ENCODE measurements around the gene GTF3C2. TPM values are rescaled to one million over a fixed set of nuclear protein-coding genes. Genes with fewer than 3 reads are reported as not detected.
"Not testable (repeated sequence)": the region's sequence is repeated elsewhere in the genome, so short reads cannot be mapped to it uniquely, and the experiment has no call there.

The GTF3C2 gene
- total RNA-seq, 1 donor from 2014 or later, result 43.8 TPM

GRCh38 chr2:27303093-27304025, 53.2 kb downstream of the GTF3C2 start:
- DNase-seq (ENCODE audit: extremely low read depth, low read depth, low spot score), result no peak

GRCh38 chr2:27300606-27301005, 56.0 kb downstream of the GTF3C2 start:
- DNase-seq (ENCODE audit: extremely low read depth, low read depth, low spot score), result not testable (repeated sequence)

- no peak for DNase-seq (ENCODE audit: extremely low read depth, low read depth, low spot score)
Observed at GRCh38 chr2:27298391-27299080, 58.0 kb downstream of the GTF3C2 start.

GRCh38 chr2:27297195-27297594, 59.4 kb downstream of the GTF3C2 start:
- DNase-seq (ENCODE audit: extremely low read depth, low read depth, low spot score), result no peak

GRCh38 chr2:27296481-27296880, 60.1 kb downstream of the GTF3C2 start:
- DNase-seq (ENCODE audit: extremely low read depth, low read depth, low spot score), result no peak

- no peak for DNase-seq (ENCODE audit: extremely low read depth, low read depth, low spot score)
Observed at GRCh38 chr2:27294928-27295327, 61.6 kb downstream of the GTF3C2 start.

GRCh38 chr2:27291865-27292264, 64.7 kb downstream of the GTF3C2 start:
- no peak for DNase-seq (ENCODE audit: extremely low read depth, low read depth, low spot score)

GRCh38 chr2:27290549-27290948, 66.0 kb downstream of the GTF3C2 start:
- no peak for DNase-seq (ENCODE audit: extremely low read depth, low read depth, low spot score)

- DNase-seq (ENCODE audit: extremely low read depth, low read depth, low spot score), result peak; percentile 81
Observed at GRCh38 chr2:27288610-27289009, 68.0 kb downstream of the GTF3C2 start.

GRCh38 chr2:27285481-27285880, 71.1 kb downstream of the GTF3C2 start:
- DNase-seq (ENCODE audit: extremely low read depth, low read depth, low spot score), result no peak

GRCh38 chr2:27284996-27285395, 71.6 kb downstream of the GTF3C2 start:
- DNase-seq (ENCODE audit: extremely low read depth, low read depth, low spot score), result no peak

- no peak for DNase-seq (ENCODE audit: extremely low read depth, low read depth, low spot score)
Observed at GRCh38 chr2:27282892-27283291, 73.7 kb downstream of the GTF3C2 start.

GRCh38 chr2:27281855-27282559, 74.6 kb downstream of the GTF3C2 start, which contains the start of gene TRIM54:
Gene TRIM54 (plus strand): TSS chr2:27282429. CDS start chr2:27282732, 303 bp downstream.
- no peak for DNase-seq (ENCODE audit: extremely low read depth, low read depth, low spot score)

- no peak for DNase-seq (ENCODE audit: extremely low read depth, low read depth, low spot score)
Observed at GRCh38 chr2:27281442-27281841, 75.1 kb downstream of the GTF3C2 start.

GRCh38 chr2:27280826-27281225, 75.7 kb downstream of the GTF3C2 start:
- no peak for DNase-seq (ENCODE audit: extremely low read depth, low read depth, low spot score)

GRCh38 chr2:27278010-27278409, 78.6 kb downstream of the GTF3C2 start:
- DNase-seq (ENCODE audit: extremely low read depth, low read depth, low spot score), result no peak

Other genes starting within 250 kb of the GTF3C2 start
- gene CGREF1, start 237.6 kb downstream of the GTF3C2 start, total RNA-seq, result 0.87 and 3.4 TPM in 2 replicates
- gene ABHD1, start 232.9 kb downstream of the GTF3C2 start, total RNA-seq, result not detected in 2 replicates
- 53.2 and 66.4 TPM in 2 replicates for gene PREB, start 222.1 kb downstream of the GTF3C2 start, total RNA-seq
- gene PRR30, start 217.4 kb downstream of the GTF3C2 start, total RNA-seq, result not detected in 2 replicates
- not detected in 2 replicates for gene TCF23, start 207.8 kb downstream of the GTF3C2 start, total RNA-seq
- gene ATRAID, start 144.7 kb downstream of the GTF3C2 start, total RNA-seq, result 106 and 748 TPM in 2 replicates
- gene SLC5A6, start 144.5 kb downstream of the GTF3C2 start, total RNA-seq, result 19.0 and 24.6 TPM in 2 replicates
- gene CAD, start 139.4 kb downstream of the GTF3C2 start, total RNA-seq, result 41.1 and 56.5 TPM in 2 replicates
- gene SLC30A3, start 93.7 kb downstream of the GTF3C2 start, total RNA-seq, result 5.9 and 6.5 TPM in 2 replicates
- gene DNAJC5G, start 81.3 kb downstream of the GTF3C2 start, total RNA-seq, result 0.47 TPM in 1 of 2 replicates, not detected in the other
- gene TRIM54, start 74.3 kb downstream of the GTF3C2 start, total RNA-seq, result 0.12 TPM in 1 of 2 replicates, not detected in the other
- gene UCN, start 48.3 kb downstream of the GTF3C2 start, total RNA-seq, result 1.4 TPM in 1 of 2 replicates, not detected in the other
- gene MPV17, start 33.7 kb downstream of the GTF3C2 start, total RNA-seq, result 103 and 117 TPM in 2 replicates
- 44.4 and 53.2 TPM in 2 replicates for gene EIF2B4, start 13.6 kb upstream of the GTF3C2 start, total RNA-seq
- gene SNX17, start 13.9 kb upstream of the GTF3C2 start, total RNA-seq, result 86.8 and 108 TPM in 2 replicates
- 10.0 and 10.7 TPM in 2 replicates for gene ZNF513, start 24.0 kb upstream of the GTF3C2 start, total RNA-seq
- gene PPM1G, start 52.8 kb upstream of the GTF3C2 start, total RNA-seq, result 91.9 and 98.8 TPM in 2 replicates
- gene NRBP1, start 71.9 kb upstream of the GTF3C2 start, total RNA-seq, result 117 and 130 TPM in 2 replicates
- gene KRTCAP3, start 85.6 kb upstream of the GTF3C2 start, total RNA-seq, result not detected in 2 replicates
- 13.9 and 26.8 TPM in 2 replicates for gene IFT172, start 133.0 kb upstream of the GTF3C2 start, total RNA-seq
- gene FNDC4, start 138.4 kb upstream of the GTF3C2 start, total RNA-seq, result 27.5 and 34.3 TPM in 2 replicates
- 0.88 and 1.8 TPM in 2 replicates for gene GCKR, start 140.1 kb upstream of the GTF3C2 start, total RNA-seq
- 18.8 and 24.9 TPM in 2 replicates for gene ZNF512, start 226.3 kb upstream of the GTF3C2 start, total RNA-seq

All from glomerular endothelial cell (primary cell).